ENCODE results near the gene TCF7. TPM values are rescaled to one million over a fixed set of nuclear protein-coding genes. Genes with fewer than 3 reads are reported as not detected.
A peak's percentile ranks its signal among the peaks of the same experiment; 100 is the strongest.

Gene TCF7
- total and polyA plus RNA-seq, 2 of the 13 experiments (the other 11 are each of a cell fraction or from before 2014, with no cell fraction given), result 6.3 to 6.8 TPM

GRCh38 chr5:134070725-134071613 lies 43.5 kb upstream of the TCF7 start (continued):
- TF ChIP-seq ZNF513 (CRISPR knock-in tag; conservative IDR thresholded peaks at IDR 0.05), result no peak
- TF ChIP-seq ZNF484 (CRISPR knock-in tag; IDR thresholded peaks at IDR 0.05; ENCODE audit: borderline replicate concordance, low read depth), result no peak
- no peak for TF ChIP-seq ZSCAN29 (CRISPR knock-in tag; conservative IDR thresholded peaks at IDR 0.05)
- no peak for TF ChIP-seq GPBP1L1 (CRISPR knock-in tag; IDR thresholded peaks at IDR 0.05)
- TF ChIP-seq AKAP8 (CRISPR knock-in tag; IDR thresholded peaks at IDR 0.05), result no peak
- TF ChIP-seq ZNF556 (CRISPR knock-in tag; IDR thresholded peaks at IDR 0.05; ENCODE audit: borderline replicate concordance), result no peak
- no peak for TF ChIP-seq CCAR2 (optimal IDR thresholded peaks at IDR 0.05; ENCODE audit: low read depth, low read length)
- TF ChIP-seq ZNF790 (CRISPR knock-in tag; IDR thresholded peaks at IDR 0.05; ENCODE audit: borderline replicate concordance), result peak; percentile 62; the same call in 1 of the 2 replicates
- TF ChIP-seq KDM4B (CRISPR knock-in tag; IDR thresholded peaks at IDR 0.05), result peak; percentile 92
- TF ChIP-seq RAD51 (IDR thresholded peaks at IDR 0.05; ENCODE audit: borderline replicate concordance), result no peak
- TF ChIP-seq FOXA3 (CRISPR knock-in tag; IDR thresholded peaks at IDR 0.05), result peak; percentile 69
- no peak for TF ChIP-seq ZNF704 (CRISPR knock-in tag; IDR thresholded peaks at IDR 0.05; ENCODE audit: borderline replicate concordance)
- TF ChIP-seq TEAD3 (CRISPR knock-in tag; optimal IDR thresholded peaks at IDR 0.05; ENCODE audit: borderline replicate concordance), result peak; percentile 71
- no peak for TF ChIP-seq ZNF562 (CRISPR knock-in tag; IDR thresholded peaks at IDR 0.05; ENCODE audit: borderline replicate concordance)
- no peak for TF ChIP-seq ZNF251 (CRISPR knock-in tag; IDR thresholded peaks at IDR 0.05)
- TF ChIP-seq ZUFSP (CRISPR knock-in tag; IDR thresholded peaks at IDR 0.05; ENCODE audit: borderline replicate concordance), result no peak
- no peak for TF ChIP-seq LBX2 (CRISPR knock-in tag; IDR thresholded peaks at IDR 0.05; ENCODE audit: borderline replicate concordance)

Data from HepG2 (cell line).